Activated CD4-positive, alpha-beta T cell treated with anti-CD3 and anti-CD28 coated beads, Interleukin-2, amount 10 ng/mL, durations not matched to agents 7 days and 5 days (primary cell): ENCODE results near the gene CHST1. TPM values are rescaled to one million over a fixed set of nuclear protein-coding genes. Genes with fewer than 3 reads are reported as not detected.

Experiments
- CTCF ChIA-PET: fragments of 350-600 bp; sonication (Branson Sonifier 250); formaldehyde crosslinking; loops from one replicate; lab custom pipeline; 2021; ENCODE audit warnings: antibody characterized with exemption; lab: Charles Lee
- POLR2A ChIA-PET: fragments of 350-600 bp; sonication (Branson Sonifier 250); formaldehyde crosslinking; loops from one replicate; lab custom pipeline; 2021; ENCODE audit warnings: antibody characterized with exemption; lab: Charles Lee
- DNase-seq: peaks from one replicate; pipeline ENCODE4 v3.0.0-alpha.2; 2020
- H3K27ac Mint-ChIP-seq: one replicate; pipeline ENCODE4 v1.8.0; 2021; ENCODE audit warnings: mild to moderate bottlenecking, moderate library complexity, mixed read lengths
- H3K27me3 Mint-ChIP-seq: one replicate; pipeline ENCODE4 v1.8.0; 2021; ENCODE audit warnings: mixed read lengths
- H3K36me3 Mint-ChIP-seq: one replicate; pipeline ENCODE4 v1.8.0; 2021; ENCODE audit warnings: low read depth, mixed read lengths
- H3K4me1 Mint-ChIP-seq: one replicate; pipeline ENCODE4 v1.8.0; 2021; ENCODE audit warnings: mixed read lengths
- H3K4me3 Mint-ChIP-seq: one replicate; pipeline ENCODE4 v1.8.0; 2021; ENCODE audit warnings: mild to moderate bottlenecking, moderate library complexity, mixed read lengths
- H3K9me3 Mint-ChIP-seq: one replicate; pipeline ENCODE4 v1.8.0; 2021; ENCODE audit warnings: mixed read lengths
- microRNA-seq: library from miRNA; unstranded; fragments of <30 nt; microRNA quantifications from one replicate; pipeline ENCODE4 v1.2.0, GENCODE V29; 2021; ENCODE audit warnings: borderline microRNAs expressed, borderline replicate concordance
- total RNA-seq, 2 experiments: library from RNA; stranded (reverse); gene quantifications; one replicate each; pipeline ENCODE4 v1.2.3, GENCODE V29; 2021

Gene CHST1
- total RNA-seq, 2 experiments from 2014 or later: not detected

GRCh38 chr11:45599161-45599943, 66.1 kb downstream of the CHST1 start:
- ChIA-PET POLR2A (no interaction called here), CTCF (interaction anchor here (0.7 kb wide), 1 partner anchor 8 kb away, joined by 3 read pairs; no protein-coding TSS in a partner anchor)
- no peak overlapping the region for H3K27ac Mint-ChIP-seq
- no peak for DNase-seq
- H3K9me3 Mint-ChIP-seq: no peaks in the 10 kb centered on the region
- no peaks in the 10 kb centered on the region for H3K4me1 Mint-ChIP-seq
- no peak overlapping the region for H3K4me3 Mint-ChIP-seq
- H3K27me3 Mint-ChIP-seq: peaks cover 18% of the 10 kb centered on the region
- H3K36me3 Mint-ChIP-seq: no peaks in the 10 kb centered on the region

Small RNA genes lying within 50 kb of the gene (microRNA-seq; reads per million reads assigned to microRNA genes)
- gene MIR7154: not detected

Other genes starting within 250 kb of the CHST1 start
- gene SLC35C1, start 139.5 kb upstream of the CHST1 start, total RNA-seq: 10 to 100 TPM; 18.0 to 18.2 TPM
- gene CRY2, start 181.9 kb upstream of the CHST1 start, total RNA-seq: 10 to 100 TPM; 25.6 to 26.3 TPM
- under 1 TPM; 0.56 to 0.64 TPM for gene MAPK8IP1, start 220.0 kb upstream of the CHST1 start, total RNA-seq
- gene FREY1, start 241.6 kb upstream of the CHST1 start, total RNA-seq: 1 to 10 TPM; 3.2 to 3.9 TPM